GM23338 (cell line): ENCODE measurements around the gene CREBL2. TPM values are rescaled to one million over a fixed set of nuclear protein-coding genes. Genes with fewer than 3 reads are reported as not detected.

Source experiments
- ATAC-seq: fragments of 200-7000 bp; cut with Tn5 transposase; 3 replicates; pipeline ENCODE4 v1.9.1; 2020
- DNase-seq: peaks from one replicate; pipeline ENCODE4 v3.0.0-alpha.2; 2015; ENCODE audit warnings: low spot score
- H2AFZ ChIP-seq: fragments of 200-600 bp; sonication (generic); 2 replicates; pipeline ENCODE4 v1.8.0; 2016; ENCODE audit warnings: antibody characterized with exemption, mild to moderate bottlenecking, moderate library complexity
- H3F3A ChIP-seq: fragments of 200-600 bp; sonication (generic); replicated peaks from 2 replicates; pipeline ENCODE4 v1.8.0; 2017; ENCODE audit warnings: antibody characterized with exemption, mixed run types, low read depth
- H3K27ac ChIP-seq: fragments of 200-600 bp; sonication (generic); 2 replicates; pipeline ENCODE4 v1.6.1; 2016; ENCODE audit warnings: low read depth
- H3K27me3 ChIP-seq: fragments of 200-600 bp; sonication (generic); 2 replicates; pipeline ENCODE4 v1.8.0; 2016; ENCODE audit warnings: mild to moderate bottlenecking, mixed run types, moderate library complexity; ENCODE audit not compliant: insufficient read depth
- H3K36me3 ChIP-seq: fragments of 200-600 bp; sonication (generic); 2 replicates; pipeline ENCODE4 v1.8.0; 2016; ENCODE audit warnings: mild to moderate bottlenecking; ENCODE audit not compliant: insufficient read depth
- H3K4me1 ChIP-seq: fragments of 200-600 bp; sonication (generic); 2 replicates; pipeline ENCODE4 v1.8.0; 2016; ENCODE audit warnings: mild to moderate bottlenecking, moderate library complexity; ENCODE audit not compliant: insufficient read depth
- H3K4me2 ChIP-seq: fragments of 200-600 bp; sonication (generic); 2 replicates; pipeline ENCODE4 v1.7.1; 2017; ENCODE audit warnings: mixed run types
- H3K4me3 ChIP-seq: fragments of 200-600 bp; sonication (generic); 2 replicates; pipeline ENCODE4 v1.6.1; 2016; ENCODE audit warnings: mixed run types
- H3K79me2 ChIP-seq: fragments of 200-600 bp; sonication (generic); replicated peaks from 2 replicates; pipeline ENCODE4 v1.8.0; 2017; ENCODE audit warnings: mild to moderate bottlenecking; ENCODE audit not compliant: insufficient read depth
- H3K9me2 ChIP-seq: fragments of 200-600 bp; sonication (generic); 2 replicates; pipeline ENCODE4 v1.8.0; 2017; ENCODE audit not compliant: insufficient read depth
- H4K20me1 ChIP-seq: fragments of 200-600 bp; sonication (generic); replicated peaks from 2 replicates; pipeline ENCODE4 v1.8.0; 2017; ENCODE audit warnings: mild to moderate bottlenecking; ENCODE audit not compliant: insufficient read depth
- H3K27ac Mint-ChIP-seq: 2 replicates; pipeline ENCODE4 v1.8.0; 2020; ENCODE audit warnings: inconsistent platforms, mild to moderate bottlenecking, moderate library complexity, mixed read lengths
- H3K27me3 Mint-ChIP-seq: 3 replicates; pipeline ENCODE4 v1.8.0; 2022; ENCODE audit warnings: low read depth, mild to moderate bottlenecking, moderate library complexity, mixed read lengths, inconsistent platforms; ENCODE audit not compliant: insufficient read depth, poor library complexity
- H3K36me3 Mint-ChIP-seq: 3 replicates; pipeline ENCODE4 v1.8.0; 2021; ENCODE audit warnings: low read depth, mild to moderate bottlenecking, inconsistent platforms, moderate library complexity, mixed read lengths
- H3K4me1 Mint-ChIP-seq: 3 replicates; pipeline ENCODE4 v1.8.0; 2020; ENCODE audit warnings: mild to moderate bottlenecking, inconsistent platforms, mixed read lengths
- H3K4me3 Mint-ChIP-seq: 3 replicates; pipeline ENCODE4 v1.8.0; 2021; ENCODE audit warnings: moderate library complexity, mild to moderate bottlenecking, inconsistent platforms, mixed read lengths
- H3K9me3 Mint-ChIP-seq: 3 replicates; pipeline ENCODE4 v1.8.0; 2020; ENCODE audit warnings: moderate library complexity, mild to moderate bottlenecking, inconsistent platforms, mixed read lengths
- CREB1 ChIP-seq: fragments of 250-450 bp; sonication (Bioruptor Pico); IDR thresholded peaks from 2 replicates; pipeline ENCODE4 v1.5.0; 2020; ENCODE audit warnings: low read depth, mild to moderate bottlenecking, moderate library complexity
- CTCF ChIP-seq, 2 experiments: fragments of 200-600 bp in 1 of 2; sonication (generic) in 1 of 2; conservative IDR thresholded peaks; 2 replicates each; pipeline versions ENCODE4 v1.5.1 to v1.6.1; 2016 to 2017; ENCODE audit warnings: antibody characterized with exemption in 2 of 2, low read depth in 2 of 2, mild to moderate bottlenecking in 2 of 2, moderate library complexity in 1 of 2
- EZH2 ChIP-seq: fragments of 200-600 bp; sonication (generic); IDR thresholded peaks from one replicate; pipeline ENCODE4 v1.8.0; 2017; ENCODE audit warnings: antibody characterized with exemption, mild to moderate bottlenecking, low read depth; ENCODE audit not compliant: unreplicated experiment
- EZH2phosphoT487 ChIP-seq: fragments of 200-600 bp; sonication (generic); IDR thresholded peaks from one replicate; pipeline ENCODE4 v1.8.1; 2018; ENCODE audit warnings: antibody characterized with exemption; ENCODE audit not compliant: unreplicated experiment
- NANOG ChIP-seq: IDR thresholded peaks from 2 replicates; pipeline ENCODE4 v1.6.1; 2016; ENCODE audit warnings: antibody characterized with exemption, borderline replicate concordance
- STAT1 ChIP-seq: IDR thresholded peaks from one replicate; pipeline ENCODE4 v1.6.1; 2016; ENCODE audit warnings: antibody characterized with exemption; ENCODE audit not compliant: unreplicated experiment
- ZNF114 ChIP-seq: fragments of 250-450 bp; sonication (Bioruptor Pico); IDR thresholded peaks from 2 replicates; pipeline ENCODE4 v1.5.0; 2020; ENCODE audit warnings: mild to moderate bottlenecking, moderate library complexity
- polyA plus RNA-seq: library from polyadenylated mRNA; unstranded; fragments of >200 nt; fragmentation: Nextera tagmentation; extraction: Ambion mirVana; gene quantifications from 2 replicates; pipeline ENCODE4 v1.2.1, GENCODE V29; 2016
- total RNA-seq: library from RNA; depleted of rRNA; stranded (reverse); fragments of >200 nt; shearing (Covaris generic); gene quantifications from 2 replicates; pipeline ENCODE4 v1.2.3, GENCODE V29; 2014
- TF ChIP-seq, protein P1 (sequence below): IDR thresholded peaks from one replicate; pipeline ENCODE4 v1.6.1; 2018; ENCODE audit warnings: antibody characterized with exemption; ENCODE audit not compliant: unreplicated experiment

CREBL2 gene
- total and polyA plus RNA-seq, 2 experiments from 2014 or later, result 9.0 to 21.6 TPM

DNA sequence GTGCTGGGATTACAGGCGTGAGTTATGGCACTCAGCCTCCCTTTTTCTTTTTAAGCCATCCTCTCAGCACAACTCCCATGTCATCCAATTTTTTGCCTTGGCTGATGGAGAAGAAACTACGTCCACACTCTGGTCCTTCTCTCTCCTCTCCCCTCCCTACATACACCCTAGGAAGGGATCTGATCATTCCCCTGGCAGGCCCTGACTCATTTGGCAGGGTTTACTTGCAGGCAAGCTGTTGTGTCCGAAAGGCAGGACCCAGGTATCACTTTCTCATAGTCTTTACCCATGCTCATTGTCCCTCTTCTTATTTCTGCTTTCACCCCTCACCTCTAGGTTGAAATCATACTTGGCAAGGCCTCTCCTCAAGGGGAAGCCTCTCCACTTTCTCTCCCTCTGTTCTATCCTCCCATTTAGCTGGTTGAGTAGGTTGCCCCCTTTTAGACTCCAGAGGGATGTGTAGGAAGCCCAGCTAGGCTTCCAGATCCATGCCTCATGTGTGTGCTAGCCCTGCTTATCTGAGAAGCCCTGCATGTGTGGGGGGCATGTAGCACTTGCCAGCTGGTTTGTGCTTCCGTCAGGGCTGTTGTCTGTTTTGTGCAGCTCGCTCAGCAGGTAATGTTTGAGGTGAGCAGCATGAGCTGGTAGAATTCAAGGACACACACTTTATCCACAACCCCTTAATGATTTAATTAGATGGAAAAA lies 69.5 kb downstream of the CREBL2 start:
- peaks cover 41% of the 10 kb centered on the region for H3K27me3 Mint-ChIP-seq
- H3K4me2 ChIP-seq, result no peak overlapping the region

DNA sequence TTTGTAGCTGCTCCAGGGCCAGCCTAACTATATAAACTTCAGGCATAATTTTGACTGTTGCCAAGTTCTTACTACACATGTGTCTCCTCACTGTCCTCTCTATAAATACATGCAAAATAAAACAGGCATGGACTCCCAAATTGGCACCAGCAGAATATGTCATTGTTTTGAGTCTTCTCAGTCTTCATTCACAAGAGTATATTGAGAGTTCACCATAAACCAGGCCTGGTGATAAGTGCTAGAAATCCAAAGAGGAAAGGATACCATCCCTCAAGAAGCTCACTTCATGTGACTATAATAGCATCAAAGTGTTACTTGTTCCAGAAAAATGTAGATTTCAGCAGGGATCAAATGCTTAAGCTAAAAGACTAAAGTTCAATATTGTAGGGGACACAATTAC lies 70.6 kb downstream of the CREBL2 start:
- peaks cover 30% of the 10 kb centered on the region for H3K27me3 Mint-ChIP-seq
- Histone ChIP-seq H3K4me3 (no peak overlapping the region), H3F3A (0 out of 2 replicates have a peak, but pooled peaks cover 3% of the 10 kb centered on the region), H3K79me2 (peaks cover 22% of the 10 kb centered on the region), H3K27ac (no peak overlapping the region), H3K36me3 (no peaks in the 10 kb centered on the region), H3K4me1 (peaks cover 14% of the 10 kb centered on the region), H2AFZ (no peak overlapping the region), H3K9me2 (no peaks in the 10 kb centered on the region), H3K27me3 (peaks cover 27% of the 10 kb centered on the region), H4K20me1 (peaks cover 10% of the 10 kb centered on the region; the same call in 1 of the 2 replicates), H3K4me2 (no peak overlapping the region)
- H3K4me1 Mint-ChIP-seq, result peaks cover 31% of the 10 kb centered on the region
- ATAC-seq (no peak), DNase-seq (no peak)
- H3K36me3 Mint-ChIP-seq, result no peaks in the 10 kb centered on the region
- H3K4me3 Mint-ChIP-seq, result peak overlapping the region; percentile 32; the same call in 2 of the 3 replicates
- H3K9me3 Mint-ChIP-seq, result no peaks in the 10 kb centered on the region
- no peak overlapping the region for H3K27ac Mint-ChIP-seq
- TF ChIP-seq EZH2phosphoT487 (no peak), CTCF (conservative IDR thresholded peaks at IDR 0.05; ENCODE audit: low read depth in 2 of 2) (no peak), EZH2 (no peak), NANOG (no peak), CREB1 (CRISPR knock-in tag) (no peak), STAT1 (no peak), ZNF114 (CRISPR knock-in tag) (no peak)
- TF ChIP-seq, protein P1, sequence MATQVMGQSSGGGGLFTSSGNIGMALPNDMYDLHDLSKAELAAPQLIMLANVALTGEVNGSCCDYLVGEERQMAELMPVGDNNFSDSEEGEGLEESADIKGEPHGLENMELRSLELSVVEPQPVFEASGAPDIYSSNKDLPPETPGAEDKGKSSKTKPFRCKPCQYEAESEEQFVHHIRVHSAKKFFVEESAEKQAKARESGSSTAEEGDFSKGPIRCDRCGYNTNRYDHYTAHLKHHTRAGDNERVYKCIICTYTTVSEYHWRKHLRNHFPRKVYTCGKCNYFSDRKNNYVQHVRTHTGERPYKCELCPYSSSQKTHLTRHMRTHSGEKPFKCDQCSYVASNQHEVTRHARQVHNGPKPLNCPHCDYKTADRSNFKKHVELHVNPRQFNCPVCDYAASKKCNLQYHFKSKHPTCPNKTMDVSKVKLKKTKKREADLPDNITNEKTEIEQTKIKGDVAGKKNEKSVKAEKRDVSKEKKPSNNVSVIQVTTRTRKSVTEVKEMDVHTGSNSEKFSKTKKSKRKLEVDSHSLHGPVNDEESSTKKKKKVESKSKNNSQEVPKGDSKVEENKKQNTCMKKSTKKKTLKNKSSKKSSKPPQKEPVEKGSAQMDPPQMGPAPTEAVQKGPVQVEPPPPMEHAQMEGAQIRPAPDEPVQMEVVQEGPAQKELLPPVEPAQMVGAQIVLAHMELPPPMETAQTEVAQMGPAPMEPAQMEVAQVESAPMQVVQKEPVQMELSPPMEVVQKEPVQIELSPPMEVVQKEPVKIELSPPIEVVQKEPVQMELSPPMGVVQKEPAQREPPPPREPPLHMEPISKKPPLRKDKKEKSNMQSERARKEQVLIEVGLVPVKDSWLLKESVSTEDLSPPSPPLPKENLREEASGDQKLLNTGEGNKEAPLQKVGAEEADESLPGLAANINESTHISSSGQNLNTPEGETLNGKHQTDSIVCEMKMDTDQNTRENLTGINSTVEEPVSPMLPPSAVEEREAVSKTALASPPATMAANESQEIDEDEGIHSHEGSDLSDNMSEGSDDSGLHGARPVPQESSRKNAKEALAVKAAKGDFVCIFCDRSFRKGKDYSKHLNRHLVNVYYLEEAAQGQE, result no peak

More for the DNA sequence above, 69.5 kb downstream of the CREBL2 start:
- H3K9me2 ChIP-seq, result no peaks in the 10 kb centered on the region
- 0 out of 2 replicates have a peak, but pooled peaks cover 3% of the 10 kb centered on the region for H3F3A ChIP-seq
- no peak overlapping the region for H3K4me3 ChIP-seq
- no peak for DNase-seq
- peaks cover 37% of the 10 kb centered on the region for H3K4me1 Mint-ChIP-seq
- H3K36me3 ChIP-seq, result no peaks in the 10 kb centered on the region
- H3K4me3 Mint-ChIP-seq, result no peak overlapping the region
- ATAC-seq, result no peak
- H3K9me3 Mint-ChIP-seq, result no peaks in the 10 kb centered on the region
- H2AFZ ChIP-seq, result no peak overlapping the region
- H4K20me1 ChIP-seq, result peaks cover 11% of the 10 kb centered on the region; the same call in 1 of the 2 replicates
- H3K27me3 ChIP-seq, result peaks cover 36% of the 10 kb centered on the region
- H3K27ac Mint-ChIP-seq, result no peak overlapping the region
- H3K36me3 Mint-ChIP-seq, result no peaks in the 10 kb centered on the region
- no peak for TF ChIP-seq CTCF (conservative IDR thresholded peaks at IDR 0.05; ENCODE audit: low read depth in 2 of 2)
- H3K27ac ChIP-seq, result no peak overlapping the region
- peaks cover 14% of the 10 kb centered on the region for H3K4me1 ChIP-seq
- H3K79me2 ChIP-seq, result peaks cover 22% of the 10 kb centered on the region
